ENCODE measurements around the gene PTP4A2. TPM values are rescaled to one million over a fixed set of nuclear protein-coding genes. Genes with fewer than 3 reads are reported as not detected.
A peak's percentile ranks its signal among the peaks of the same experiment; 100 is the strongest.

Gene PTP4A2
- total RNA-seq, 1 experiment from 2014 or later = 201 TPM

GRCh38 chr1:31880957-31881687, 57.0 kb downstream of the PTP4A2 start:
- no peak overlapping the region for H3K4me2 ChIP-seq
- no peaks in the 10 kb centered on the region for H3F3A ChIP-seq (ENCODE audit: insufficient read depth, low read depth)
- BruUV-seq (replicated peaks) = no TSS peak

DNA sequence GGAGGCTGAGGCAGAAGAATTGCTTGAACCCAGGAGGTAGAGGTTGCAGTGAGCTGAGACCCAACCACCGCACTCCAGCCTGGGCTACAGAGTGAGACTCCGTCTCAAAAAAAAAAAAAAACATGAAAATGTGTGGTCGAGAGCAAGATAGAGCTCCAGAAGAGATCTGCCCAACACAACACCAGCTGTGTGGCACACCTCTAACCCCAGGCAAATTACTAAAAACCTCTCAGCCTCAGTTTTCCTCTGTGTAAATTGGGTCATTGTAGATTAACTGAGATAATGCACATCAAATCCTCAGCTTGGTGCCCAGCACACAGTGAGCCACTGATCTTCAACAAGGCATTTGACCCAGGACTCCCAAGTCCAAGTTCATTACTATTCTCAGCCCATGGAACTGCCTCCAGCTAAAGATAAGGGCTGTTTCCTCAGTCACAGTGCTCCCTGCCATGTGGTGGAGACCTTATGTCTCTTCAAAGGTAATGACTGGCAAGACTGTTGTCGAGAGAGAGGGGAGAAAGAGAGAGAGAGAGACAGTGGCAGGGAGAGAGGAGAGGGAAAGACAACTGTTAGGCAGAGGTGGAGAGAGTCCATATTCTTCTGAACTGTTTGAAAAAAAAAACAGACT, 58.1 kb downstream of the PTP4A2 start:
- no TSS peak for BruUV-seq (replicated peaks)
- POLR2A ChIA-PET (ENCODE audit: unreplicated experiment) = no interaction called here
- Histone ChIP-seq H3K36me3 (ENCODE audit: low read depth) (no peaks in the 10 kb centered on the region), H3K27me3 (ENCODE audit: insufficient read depth, low read depth) (no peaks in the 10 kb centered on the region), H3K4me3 (no peak overlapping the region), H3K79me2 (ENCODE audit: low read depth) (no peaks in the 10 kb centered on the region), H3K9me3 (ENCODE audit: insufficient read depth, low read depth) (no peaks in the 10 kb centered on the region), H3K9me2 (ENCODE audit: insufficient read depth) (no peaks in the 10 kb centered on the region), H3F3A (ENCODE audit: insufficient read depth, low read depth) (no peaks in the 10 kb centered on the region), H3K27ac (no peak overlapping the region), H2AFZ (0 out of 2 replicates have a peak overlapping the region, but pooled peaks have one; percentile 5), H3K4me1 (replicated peaks; ENCODE audit: insufficient read depth) (no peaks in the 10 kb centered on the region), H4K20me1 (ENCODE audit: insufficient read depth) (no peaks in the 10 kb centered on the region), H3K4me2 (no peak overlapping the region)
- no peak for TF ChIP-seq EZH2 (IDR thresholded peaks at IDR 0.05; ENCODE audit: low read depth)
- TF ChIP-seq, protein P1, sequence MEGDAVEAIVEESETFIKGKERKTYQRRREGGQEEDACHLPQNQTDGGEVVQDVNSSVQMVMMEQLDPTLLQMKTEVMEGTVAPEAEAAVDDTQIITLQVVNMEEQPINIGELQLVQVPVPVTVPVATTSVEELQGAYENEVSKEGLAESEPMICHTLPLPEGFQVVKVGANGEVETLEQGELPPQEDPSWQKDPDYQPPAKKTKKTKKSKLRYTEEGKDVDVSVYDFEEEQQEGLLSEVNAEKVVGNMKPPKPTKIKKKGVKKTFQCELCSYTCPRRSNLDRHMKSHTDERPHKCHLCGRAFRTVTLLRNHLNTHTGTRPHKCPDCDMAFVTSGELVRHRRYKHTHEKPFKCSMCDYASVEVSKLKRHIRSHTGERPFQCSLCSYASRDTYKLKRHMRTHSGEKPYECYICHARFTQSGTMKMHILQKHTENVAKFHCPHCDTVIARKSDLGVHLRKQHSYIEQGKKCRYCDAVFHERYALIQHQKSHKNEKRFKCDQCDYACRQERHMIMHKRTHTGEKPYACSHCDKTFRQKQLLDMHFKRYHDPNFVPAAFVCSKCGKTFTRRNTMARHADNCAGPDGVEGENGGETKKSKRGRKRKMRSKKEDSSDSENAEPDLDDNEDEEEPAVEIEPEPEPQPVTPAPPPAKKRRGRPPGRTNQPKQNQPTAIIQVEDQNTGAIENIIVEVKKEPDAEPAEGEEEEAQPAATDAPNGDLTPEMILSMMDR (conservative IDR thresholded peaks at IDR 0.05) = no peak
- DNase-seq = no peak
- intact Hi-C loops (cut with micrococcal nuclease; ENCODE audit: unreplicated experiment) = no loop called here
- CTCF ChIA-PET = no interaction called here

More at GRCh38 chr1:31880957-31881687, 57.0 kb downstream of the PTP4A2 start:
- no peak overlapping the region for H3K4me3 ChIP-seq
- H3K36me3 ChIP-seq (ENCODE audit: low read depth) = no peaks in the 10 kb centered on the region
- no peak overlapping the region for H3K27ac ChIP-seq
- H4K20me1 ChIP-seq (ENCODE audit: insufficient read depth) = no peaks in the 10 kb centered on the region
- H3K4me1 ChIP-seq (replicated peaks; ENCODE audit: insufficient read depth) = no peaks in the 10 kb centered on the region
- H3K9me3 ChIP-seq (ENCODE audit: insufficient read depth, low read depth) = no peaks in the 10 kb centered on the region
- no peak for TF ChIP-seq EZH2 (IDR thresholded peaks at IDR 0.05; ENCODE audit: low read depth)
- TF ChIP-seq, protein P1 (conservative IDR thresholded peaks at IDR 0.05) = no peak
- DNase-seq = no peak
- H3K27me3 ChIP-seq (ENCODE audit: insufficient read depth, low read depth) = no peaks in the 10 kb centered on the region
- no peaks in the 10 kb centered on the region for H3K9me2 ChIP-seq (ENCODE audit: insufficient read depth)
- H2AFZ ChIP-seq = no peak overlapping the region
- intact Hi-C loops (cut with micrococcal nuclease; ENCODE audit: unreplicated experiment) = no loop called here
- ChIA-PET CTCF (interaction anchor here (0.6 kb wide), 1 partner anchor 42 kb away, joined by 4 read pairs; no protein-coding TSS in a partner anchor), POLR2A (ENCODE audit: unreplicated experiment) (interaction anchor here (0.8 kb wide), 1 partner anchor 171 kb away, joined by 4 read pairs; no protein-coding TSS in a partner anchor)
- no peaks in the 10 kb centered on the region for H3K79me2 ChIP-seq (ENCODE audit: low read depth)

- no peak for DNase-seq
- Histone ChIP-seq H3K79me2 (ENCODE audit: low read depth) (no peaks in the 10 kb centered on the region), H3K9me3 (ENCODE audit: insufficient read depth, low read depth) (no peaks in the 10 kb centered on the region), H3K4me1 (replicated peaks; ENCODE audit: insufficient read depth) (no peaks in the 10 kb centered on the region), H3K4me3 (no peak overlapping the region), H3K27me3 (ENCODE audit: insufficient read depth, low read depth) (no peaks in the 10 kb centered on the region), H3K27ac (no peak overlapping the region), H3F3A (ENCODE audit: insufficient read depth, low read depth) (no peaks in the 10 kb centered on the region), H3K4me2 (no peak overlapping the region), H2AFZ (peak overlapping the region; percentile 25; the same call in 1 of the 2 replicates), H4K20me1 (ENCODE audit: insufficient read depth) (no peaks in the 10 kb centered on the region), H3K36me3 (ENCODE audit: low read depth) (no peaks in the 10 kb centered on the region), H3K9me2 (ENCODE audit: insufficient read depth) (no peaks in the 10 kb centered on the region)
- no peak for TF ChIP-seq EZH2 (IDR thresholded peaks at IDR 0.05; ENCODE audit: low read depth)
- TF ChIP-seq, protein P1 (conservative IDR thresholded peaks at IDR 0.05) = no peak
- CTCF ChIA-PET = interaction anchor here (0.6 kb wide), 1 partner anchor 210 kb away, joined by 3 read pairs; no protein-coding TSS in a partner anchor
- POLR2A ChIA-PET (ENCODE audit: unreplicated experiment) = interaction anchor here (0.6 kb wide), 1 partner anchor 181 kb away, joined by 6 read pairs; no protein-coding TSS in a partner anchor
- no TSS peak for BruUV-seq (replicated peaks)
- intact Hi-C loops (cut with micrococcal nuclease; ENCODE audit: unreplicated experiment) = no loop called here
Observed at GRCh38 chr1:31878058-31878457, 60.1 kb downstream of the PTP4A2 start.

Data from PC-9 (cell line).